22Rv1 (cell line): Measurements from ENCODE around the gene PLD5.
"Not testable (repeated sequence)": the region's sequence is repeated elsewhere in the genome, so short reads cannot be mapped to it uniquely, and the experiment has no call there.

Experiments
- H3K27ac ChIP-seq: fragments of 450-650 bp; 2 replicates; pipeline ENCODE4 v1.5.1; 2017
- CTCF ChIP-seq: fragments of 450-650 bp; IDR thresholded peaks from 2 replicates; pipeline ENCODE4 v1.5.1; 2017; ENCODE audit warnings: mild to moderate bottlenecking
- ZFX ChIP-seq: fragments of 450-650 bp; IDR thresholded peaks from 2 replicates; pipeline ENCODE4 v1.6.1; 2017; ENCODE audit warnings: antibody characterized with exemption, borderline replicate concordance

PLD5 gene

GRCh38 chr1:242402956-242403355, 121.5 kb downstream of the PLD5 start:
- no peak overlapping the region for H3K27ac ChIP-seq

GRCh38 chr1:242401937-242402336, 122.6 kb downstream of the PLD5 start:
- no peak overlapping the region for H3K27ac ChIP-seq
- TF ChIP-seq CTCF (no peak), ZFX (no peak)

More at GRCh38 chr1:242402956-242403355, 121.5 kb downstream of the PLD5 start:
- TF ChIP-seq ZFX (no peak), CTCF (no peak)

- TF ChIP-seq ZFX (no peak), CTCF (no peak)
- no peak overlapping the region for H3K27ac ChIP-seq
Measured at GRCh38 chr1:242398351-242398750, 126.1 kb downstream of the PLD5 start.

GRCh38 chr1:242391896-242392295, 132.6 kb downstream of the PLD5 start:
- H3K27ac ChIP-seq, result no peak overlapping the region
- no peak for TF ChIP-seq ZFX
- TF ChIP-seq CTCF, result no peak

GRCh38 chr1:242376121-242376520, 148.4 kb downstream of the PLD5 start:
- not testable (repeated sequence) for H3K27ac ChIP-seq

- H3K27ac ChIP-seq, result not testable (repeated sequence)
Measured at GRCh38 chr1:242350446-242350845, 174.1 kb downstream of the PLD5 start.

- H3K27ac ChIP-seq, result no peak overlapping the region
- TF ChIP-seq ZFX (no peak), CTCF (no peak)
Measured at GRCh38 chr1:242349636-242350035, 174.9 kb downstream of the PLD5 start.

- not testable (repeated sequence) for H3K27ac ChIP-seq
Measured at GRCh38 chr1:242330865-242331264, 193.6 kb downstream of the PLD5 start.

- H3K27ac ChIP-seq, result not testable (repeated sequence)
Measured at GRCh38 chr1:242327381-242327780, 197.1 kb downstream of the PLD5 start.

- not testable (repeated sequence) for H3K27ac ChIP-seq
Measured at GRCh38 chr1:242321981-242322380, 202.5 kb downstream of the PLD5 start.
